Neural cell (in vitro differentiated cells): Measurements from ENCODE around the gene TICAM1.

Experiments
- EP300 ChIP-seq: fragments of 450-650 bp; conservative IDR thresholded peaks from 2 replicates; pipeline ENCODE4 v1.6.1; 2014; ENCODE audit warnings: antibody characterized with exemption, mild to moderate bottlenecking, moderate library complexity; ENCODE audit not compliant: poor library complexity, severe bottlenecking
- EZH2 ChIP-seq: fragments of 200-600, 300-800 bp; shearing (Covaris generic), sonication (generic); IDR thresholded peaks from 2 replicates; pipeline ENCODE4 v1.6.1; 2014; ENCODE audit warnings: antibody characterized with exemption, low read length, borderline replicate concordance, mild to moderate bottlenecking; ENCODE audit not compliant: insufficient read depth, poor library complexity, severe bottlenecking
- POLR2AphosphoS5 ChIP-seq: IDR thresholded peaks from 2 replicates; pipeline ENCODE4 v1.6.1; 2012
- TAF1 ChIP-seq: IDR thresholded peaks from 2 replicates; pipeline ENCODE4 v1.6.1; 2012; ENCODE audit warnings: low read depth
- TF ChIP-seq, protein P1 (sequence below): fragments of 450-650 bp; IDR thresholded peaks from 2 replicates; pipeline ENCODE4 v1.5.1; 2014; ENCODE audit warnings: antibody characterized with exemption, mild to moderate bottlenecking, moderate library complexity; ENCODE audit not compliant: poor library complexity, severe bottlenecking
- TF ChIP-seq, protein P2 (sequence below): IDR thresholded peaks from 2 replicates; pipeline ENCODE4 v1.6.1; 2012; ENCODE audit warnings: borderline replicate concordance

- TF ChIP-seq, protein P1, sequence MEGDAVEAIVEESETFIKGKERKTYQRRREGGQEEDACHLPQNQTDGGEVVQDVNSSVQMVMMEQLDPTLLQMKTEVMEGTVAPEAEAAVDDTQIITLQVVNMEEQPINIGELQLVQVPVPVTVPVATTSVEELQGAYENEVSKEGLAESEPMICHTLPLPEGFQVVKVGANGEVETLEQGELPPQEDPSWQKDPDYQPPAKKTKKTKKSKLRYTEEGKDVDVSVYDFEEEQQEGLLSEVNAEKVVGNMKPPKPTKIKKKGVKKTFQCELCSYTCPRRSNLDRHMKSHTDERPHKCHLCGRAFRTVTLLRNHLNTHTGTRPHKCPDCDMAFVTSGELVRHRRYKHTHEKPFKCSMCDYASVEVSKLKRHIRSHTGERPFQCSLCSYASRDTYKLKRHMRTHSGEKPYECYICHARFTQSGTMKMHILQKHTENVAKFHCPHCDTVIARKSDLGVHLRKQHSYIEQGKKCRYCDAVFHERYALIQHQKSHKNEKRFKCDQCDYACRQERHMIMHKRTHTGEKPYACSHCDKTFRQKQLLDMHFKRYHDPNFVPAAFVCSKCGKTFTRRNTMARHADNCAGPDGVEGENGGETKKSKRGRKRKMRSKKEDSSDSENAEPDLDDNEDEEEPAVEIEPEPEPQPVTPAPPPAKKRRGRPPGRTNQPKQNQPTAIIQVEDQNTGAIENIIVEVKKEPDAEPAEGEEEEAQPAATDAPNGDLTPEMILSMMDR, result no peak
- TF ChIP-seq TAF1, result no peak
- TF ChIP-seq EP300, result no peak
- TF ChIP-seq, protein P2, sequence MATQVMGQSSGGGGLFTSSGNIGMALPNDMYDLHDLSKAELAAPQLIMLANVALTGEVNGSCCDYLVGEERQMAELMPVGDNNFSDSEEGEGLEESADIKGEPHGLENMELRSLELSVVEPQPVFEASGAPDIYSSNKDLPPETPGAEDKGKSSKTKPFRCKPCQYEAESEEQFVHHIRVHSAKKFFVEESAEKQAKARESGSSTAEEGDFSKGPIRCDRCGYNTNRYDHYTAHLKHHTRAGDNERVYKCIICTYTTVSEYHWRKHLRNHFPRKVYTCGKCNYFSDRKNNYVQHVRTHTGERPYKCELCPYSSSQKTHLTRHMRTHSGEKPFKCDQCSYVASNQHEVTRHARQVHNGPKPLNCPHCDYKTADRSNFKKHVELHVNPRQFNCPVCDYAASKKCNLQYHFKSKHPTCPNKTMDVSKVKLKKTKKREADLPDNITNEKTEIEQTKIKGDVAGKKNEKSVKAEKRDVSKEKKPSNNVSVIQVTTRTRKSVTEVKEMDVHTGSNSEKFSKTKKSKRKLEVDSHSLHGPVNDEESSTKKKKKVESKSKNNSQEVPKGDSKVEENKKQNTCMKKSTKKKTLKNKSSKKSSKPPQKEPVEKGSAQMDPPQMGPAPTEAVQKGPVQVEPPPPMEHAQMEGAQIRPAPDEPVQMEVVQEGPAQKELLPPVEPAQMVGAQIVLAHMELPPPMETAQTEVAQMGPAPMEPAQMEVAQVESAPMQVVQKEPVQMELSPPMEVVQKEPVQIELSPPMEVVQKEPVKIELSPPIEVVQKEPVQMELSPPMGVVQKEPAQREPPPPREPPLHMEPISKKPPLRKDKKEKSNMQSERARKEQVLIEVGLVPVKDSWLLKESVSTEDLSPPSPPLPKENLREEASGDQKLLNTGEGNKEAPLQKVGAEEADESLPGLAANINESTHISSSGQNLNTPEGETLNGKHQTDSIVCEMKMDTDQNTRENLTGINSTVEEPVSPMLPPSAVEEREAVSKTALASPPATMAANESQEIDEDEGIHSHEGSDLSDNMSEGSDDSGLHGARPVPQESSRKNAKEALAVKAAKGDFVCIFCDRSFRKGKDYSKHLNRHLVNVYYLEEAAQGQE, result no peak
- TF ChIP-seq POLR2AphosphoS5, result no peak
- no peak for TF ChIP-seq EZH2
Observed at GRCh38 chr19:4870025-4870700, 38.7 kb upstream of the TICAM1 start.
